HG02610 (cell line): ENCODE measurements around the gene LGI4.

Experiments
- ATAC-seq: cut with Tn5 transposase; IDR thresholded peaks from one replicate; pipeline ENCODE4 v1.9.1; 2021; ENCODE audit warnings: mild to moderate bottlenecking, moderate library complexity; ENCODE audit not compliant: unreplicated experiment

Gene LGI4

GRCh38 chr19:35124098-35125060 lies 10.5 kb downstream of the LGI4 start:
- peak; percentile 65 for ATAC-seq

- no peak for ATAC-seq
Observed at GRCh38 chr19:35123573-35123972, 11.3 kb downstream of the LGI4 start.

GRCh38 chr19:35122687-35123551 lies 11.9 kb downstream of the LGI4 start:
- ATAC-seq = no peak

GRCh38 chr19:35120898-35121297 lies 14.0 kb downstream of the LGI4 start:
- no peak for ATAC-seq

- ATAC-seq = no peak
Observed at GRCh38 chr19:35120492-35120891, 14.4 kb downstream of the LGI4 start.

GRCh38 chr19:35119578-35120155 lies 15.2 kb downstream of the LGI4 start:
- no peak for ATAC-seq

- ATAC-seq = no peak
Observed at GRCh38 chr19:35119091-35119490, 15.8 kb downstream of the LGI4 start.

GRCh38 chr19:35118268-35119020 lies 16.4 kb downstream of the LGI4 start:
- no peak for ATAC-seq

- no peak for ATAC-seq
Observed at GRCh38 chr19:35117799-35118198, 17.1 kb downstream of the LGI4 start.

- no peak for ATAC-seq
Observed at GRCh38 chr19:35117116-35117515, 17.7 kb downstream of the LGI4 start.

GRCh38 chr19:35116072-35116801 lies 18.6 kb downstream of the LGI4 start:
- no peak for ATAC-seq

- ATAC-seq = no peak
Observed at GRCh38 chr19:35115177-35115951, 19.5 kb downstream of the LGI4 start, which contains the start of gene FXYD3. FXYD3 (plus strand) TSS chr19:35115823; CDS start chr19:35119377, 3,554 bp downstream.

- no peak for ATAC-seq
Observed at GRCh38 chr19:35114353-35115176, 20.3 kb downstream of the LGI4 start.

GRCh38 chr19:35112995-35113688 lies 21.7 kb downstream of the LGI4 start:
- ATAC-seq = no peak

- ATAC-seq = no peak
Observed at GRCh38 chr19:35110974-35111373, 23.9 kb downstream of the LGI4 start.

- ATAC-seq = no peak
Observed at GRCh38 chr19:35109395-35110112, 25.3 kb downstream of the LGI4 start.

GRCh38 chr19:35108730-35109129 lies 26.1 kb downstream of the LGI4 start:
- no peak for ATAC-seq
